ENCODE results near the gene DNAJB13. TPM values are rescaled to one million over a fixed set of nuclear protein-coding genes. Genes with fewer than 3 reads are reported as not detected.

The DNAJB13 gene
- total and polyA plus RNA-seq, 8 donors = 0.22 to 2.1 (median 0.47) TPM

DNA sequence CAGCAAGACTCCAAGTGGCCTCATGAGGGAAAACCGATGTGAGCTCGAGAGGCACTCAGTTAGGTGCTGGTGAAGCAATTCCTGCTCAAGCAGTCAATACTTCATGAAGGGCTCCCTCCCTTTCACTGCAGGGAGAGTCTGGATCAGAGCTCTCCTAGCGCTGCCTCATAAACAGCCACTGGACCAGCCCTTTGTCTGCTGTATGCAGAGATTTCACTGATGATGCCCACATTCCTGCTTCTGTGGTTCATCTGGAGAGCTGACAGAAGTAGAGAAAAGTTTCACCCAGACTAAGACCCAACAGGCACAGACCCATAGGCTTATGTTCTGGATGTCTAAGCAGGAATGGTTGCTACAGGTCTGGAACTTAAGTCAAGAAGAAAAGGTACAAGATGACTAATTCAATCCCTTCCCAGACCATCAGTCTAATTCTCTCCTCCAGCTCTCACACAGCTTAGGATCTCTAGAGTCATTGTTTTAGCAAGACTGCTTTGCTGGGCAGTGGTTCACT lies 27.8 kb downstream of the DNAJB13 start:
- DNase-seq (no peak), ATAC-seq (no peak), FAIRE-seq (no peak)
- WGBS, 2 donors = 91 to 94% methylated on average over 3 of the region's 3 CpGs
- TF ChIP-seq, protein P1, sequence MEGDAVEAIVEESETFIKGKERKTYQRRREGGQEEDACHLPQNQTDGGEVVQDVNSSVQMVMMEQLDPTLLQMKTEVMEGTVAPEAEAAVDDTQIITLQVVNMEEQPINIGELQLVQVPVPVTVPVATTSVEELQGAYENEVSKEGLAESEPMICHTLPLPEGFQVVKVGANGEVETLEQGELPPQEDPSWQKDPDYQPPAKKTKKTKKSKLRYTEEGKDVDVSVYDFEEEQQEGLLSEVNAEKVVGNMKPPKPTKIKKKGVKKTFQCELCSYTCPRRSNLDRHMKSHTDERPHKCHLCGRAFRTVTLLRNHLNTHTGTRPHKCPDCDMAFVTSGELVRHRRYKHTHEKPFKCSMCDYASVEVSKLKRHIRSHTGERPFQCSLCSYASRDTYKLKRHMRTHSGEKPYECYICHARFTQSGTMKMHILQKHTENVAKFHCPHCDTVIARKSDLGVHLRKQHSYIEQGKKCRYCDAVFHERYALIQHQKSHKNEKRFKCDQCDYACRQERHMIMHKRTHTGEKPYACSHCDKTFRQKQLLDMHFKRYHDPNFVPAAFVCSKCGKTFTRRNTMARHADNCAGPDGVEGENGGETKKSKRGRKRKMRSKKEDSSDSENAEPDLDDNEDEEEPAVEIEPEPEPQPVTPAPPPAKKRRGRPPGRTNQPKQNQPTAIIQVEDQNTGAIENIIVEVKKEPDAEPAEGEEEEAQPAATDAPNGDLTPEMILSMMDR (IDR thresholded peaks at IDR 0.05) = no peak
- Histone ChIP-seq H3K9me3 (no peaks in the 10 kb centered on the region), H3K36me3 (no peaks in the 10 kb centered on the region), H3K4me3 (no peak overlapping the region), H3K27me3 (no peaks in the 10 kb centered on the region), H3K4me1 (peaks cover 0 to 19% (median 7%) of the 10 kb centered on the region in 3 donors), H3K27ac (no peak overlapping the region)
- intact Hi-C loops (cut with DNase I) = no loop called here

DNA sequence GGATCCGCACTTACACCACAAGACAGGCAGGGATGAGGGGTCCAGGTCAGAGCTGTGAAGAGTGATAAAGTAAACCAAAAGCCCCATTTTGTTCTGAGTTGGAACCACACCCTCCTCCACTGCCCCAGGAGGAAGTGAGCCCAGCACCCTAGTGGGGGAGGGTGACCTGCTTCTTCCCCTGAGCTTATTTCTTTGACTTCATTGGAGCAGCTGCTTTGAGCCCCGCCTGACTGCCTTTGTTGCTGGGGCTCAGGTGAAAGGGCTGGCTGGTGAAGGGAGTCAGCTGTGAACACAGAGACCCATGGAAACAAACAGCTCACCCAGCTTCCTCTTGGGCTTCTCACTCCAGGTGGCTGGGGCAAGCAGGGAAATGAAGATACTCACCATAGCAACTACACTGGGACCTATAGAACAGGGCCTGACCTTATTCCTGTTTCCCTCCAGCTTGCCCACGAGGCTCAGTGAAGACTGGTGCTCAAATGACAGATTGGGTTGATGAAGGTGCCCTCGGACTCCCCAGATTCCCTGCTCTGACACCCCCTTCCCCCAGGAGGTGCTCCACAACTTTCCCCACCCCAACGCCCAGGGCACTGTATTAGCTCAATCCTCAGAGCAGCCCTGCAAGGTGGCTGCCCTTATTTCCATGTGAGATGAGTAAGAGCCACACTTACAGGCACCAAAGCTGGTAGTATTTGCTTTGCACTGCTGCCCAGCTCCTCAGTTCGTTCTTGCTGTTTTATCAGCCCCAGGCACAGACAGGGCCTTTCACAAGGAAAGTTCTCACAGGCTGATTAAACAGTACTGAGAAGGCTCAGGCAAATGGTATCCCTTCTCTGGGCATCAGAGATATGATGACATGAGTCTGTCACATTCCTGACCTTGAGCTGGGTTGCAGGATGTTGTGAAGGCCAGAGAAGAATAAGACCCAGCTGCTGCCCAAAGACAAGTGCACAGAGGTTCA lies 29.5 kb downstream of the DNAJB13 start:
- no peak for FAIRE-seq

DNA sequence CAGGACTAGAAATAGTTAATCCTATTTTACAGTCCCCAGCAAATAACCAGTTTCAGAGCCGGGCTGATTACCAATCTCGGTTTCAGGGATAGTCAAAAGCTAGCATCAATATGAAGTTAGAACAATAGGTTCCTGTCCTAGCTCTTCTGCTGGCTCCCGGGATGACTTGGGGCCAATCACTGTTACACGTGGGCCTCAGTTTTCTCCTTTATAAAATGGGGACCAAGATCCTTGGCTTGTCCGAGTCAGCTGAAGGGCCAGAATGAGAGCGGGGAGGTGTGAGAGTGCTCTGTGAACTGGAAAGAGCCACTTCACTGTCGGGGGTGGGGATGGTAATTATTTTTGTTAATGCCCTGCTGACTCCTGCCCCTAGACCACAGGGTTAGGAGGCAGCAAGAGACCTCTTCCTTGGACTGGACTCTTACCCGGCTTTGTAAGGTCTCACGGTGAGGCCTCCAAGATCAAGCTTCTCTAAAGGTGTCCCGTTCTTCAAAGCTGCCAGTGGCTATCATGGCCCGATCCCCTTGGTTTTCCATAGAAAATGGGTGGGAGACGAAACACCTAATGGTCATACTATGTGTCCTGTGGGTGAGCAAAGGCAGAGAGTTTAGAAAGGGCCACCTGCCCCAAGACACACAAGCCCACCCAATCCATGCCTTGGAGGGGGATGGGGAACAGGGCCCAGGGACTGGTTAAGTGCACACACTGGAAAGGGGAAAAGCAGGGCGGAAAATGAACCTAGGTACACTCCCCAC lies 30.4 kb downstream of the DNAJB13 start:
- FAIRE-seq (no peak), DNase-seq (peak in 1 of 6 donors; percentile 22), ATAC-seq (no peak)
- intact Hi-C loops (cut with DNase I) = no loop called here
- Histone ChIP-seq H3K4me1 (peaks cover 0 to 25% (median 7%) of the 10 kb centered on the region in 3 donors), H3K4me3 (peak overlapping the region in 1 of 4 donors; percentile 57), H3K36me3 (no peaks in the 10 kb centered on the region), H3K9me3 (no peaks in the 10 kb centered on the region), H3K27me3 (no peaks in the 10 kb centered on the region), H3K27ac (peak overlapping the region in 2 of 4 donors; percentile 80 to 85)
- 77 to 78% methylated on average over 13 of the region's 13 CpGs for WGBS, 2 donors
- TF ChIP-seq, protein P1 (IDR thresholded peaks at IDR 0.05) = no peak

More for the DNA sequence above, 29.5 kb downstream of the DNAJB13 start:
- peak in 5 of 6 donors; percentile 28 to 81 (median 55) for DNase-seq
- Histone ChIP-seq H3K27me3 (no peaks in the 10 kb centered on the region), H3K36me3 (no peaks in the 10 kb centered on the region), H3K4me3 (peak overlapping the region in 1 of 4 donors; percentile 57), H3K9me3 (no peaks in the 10 kb centered on the region), H3K27ac (peak overlapping the region; percentile 4 to 80 (median 38)), H3K4me1 (peaks cover 0 to 25% (median 7%) of the 10 kb centered on the region in 3 donors)
- TF ChIP-seq, protein P1 (IDR thresholded peaks at IDR 0.05) = no peak
- ATAC-seq = peak; percentile 18 to 29 (median 22)
- 46% methylated on average over 6 of the region's 6 CpGs for WGBS, 2 donors
- intact Hi-C loops (cut with DNase I) = no loop called here

DNA sequence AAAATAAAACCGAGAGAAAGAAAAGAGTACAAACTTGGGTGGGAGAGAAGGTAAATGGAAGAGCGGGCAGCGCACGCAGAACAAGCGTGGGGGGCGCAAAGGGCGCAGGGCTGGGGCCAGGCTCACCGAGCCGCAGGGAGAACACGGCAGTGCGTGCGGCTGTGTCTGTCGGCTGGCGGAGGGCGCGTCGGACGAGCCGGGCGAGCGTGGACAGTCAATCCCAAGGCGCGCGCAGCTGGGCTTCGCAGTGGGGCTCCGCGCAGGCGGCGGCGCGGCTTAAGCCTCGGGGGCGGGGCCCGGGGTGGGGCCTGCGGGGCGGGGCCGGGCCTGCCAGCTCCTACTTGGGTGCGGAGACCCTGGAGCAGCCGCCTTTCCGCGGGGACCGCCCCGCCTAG lies 31.8 kb downstream of the DNAJB13 start, which contains the start of gene UCP2:
Gene UCP2, minus strand, starts transcription at position 249 of the 395 bp plus-strand sequence. CDS start 4,465 bp downstream, outside the sequence.
- FAIRE-seq (no peak), DNase-seq (peak; percentile 64 to 91 (median 84)), ATAC-seq (peak; percentile 83 to 90 (median 84))
- Histone ChIP-seq H3K4me3 (peak within 1 kb of the TSS; percentile 43 to 57 (median 46)), H3K27me3 (no peaks in the 10 kb centered on the region), H3K36me3 (no peaks in the 10 kb centered on the region), H3K9me3 (no peaks in the 10 kb centered on the region), H3K27ac (peak within 1 kb of the TSS; percentile 64 to 86 (median 80)), H3K4me1 (peaks cover 0 to 25% (median 7%) of the 10 kb centered on the region in 3 donors)
- intact Hi-C loops (cut with DNase I) = no loop called here
- TF ChIP-seq, protein P1 (IDR thresholded peaks at IDR 0.05) = no peak
- 3 to 6% methylated on average over 30 to 43 of the region's 43 CpGs for WGBS, 2 donors

All from pancreas (tissue), 10 donors.